ENCODE results near the gene CCDC91.
"Not testable (repeated sequence)": the region's sequence is repeated elsewhere in the genome, so short reads cannot be mapped to it uniquely, and the experiment has no call there.

The CCDC91 gene

GRCh38 chr12:28367326-28367725 lies 177.1 kb downstream of the CCDC91 start:
- no peak for DNase-seq (ENCODE audit: low spot score)

GRCh38 chr12:28367993-28368392 lies 177.7 kb downstream of the CCDC91 start:
- DNase-seq (ENCODE audit: low spot score) = no peak

GRCh38 chr12:28369483-28369882 lies 179.2 kb downstream of the CCDC91 start:
- DNase-seq (ENCODE audit: low spot score) = no peak

GRCh38 chr12:28374556-28374955 lies 184.3 kb downstream of the CCDC91 start:
- DNase-seq (ENCODE audit: low spot score) = peak; percentile 31

- peak; percentile 3 for DNase-seq (ENCODE audit: low spot score)
Measured at GRCh38 chr12:28378736-28379135, 188.5 kb downstream of the CCDC91 start.

GRCh38 chr12:28379779-28380178 lies 189.5 kb downstream of the CCDC91 start:
- not testable (repeated sequence) for DNase-seq (ENCODE audit: low spot score)

- DNase-seq (ENCODE audit: low spot score) = no peak
Measured at GRCh38 chr12:28383368-28383767, 193.1 kb downstream of the CCDC91 start.

GRCh38 chr12:28388879-28389278 lies 198.6 kb downstream of the CCDC91 start:
- no peak for DNase-seq (ENCODE audit: low spot score)

- DNase-seq (ENCODE audit: low spot score) = no peak
Measured at GRCh38 chr12:28390206-28390605, 199.9 kb downstream of the CCDC91 start.

GRCh38 chr12:28390761-28391385 lies 200.6 kb downstream of the CCDC91 start:
- DNase-seq (ENCODE audit: low spot score) = no peak

- DNase-seq (ENCODE audit: low spot score) = no peak
Measured at GRCh38 chr12:28409892-28410291, 219.6 kb downstream of the CCDC91 start.

- no peak for DNase-seq (ENCODE audit: low spot score)
Measured at GRCh38 chr12:28413460-28414109, 223.3 kb downstream of the CCDC91 start.

- DNase-seq (ENCODE audit: low spot score) = peak; percentile 75
Measured at GRCh38 chr12:28415755-28416154, 225.5 kb downstream of the CCDC91 start.

- DNase-seq (ENCODE audit: low spot score) = no peak
Measured at GRCh38 chr12:28421374-28421773, 231.1 kb downstream of the CCDC91 start.

GRCh38 chr12:28424965-28425364 lies 234.7 kb downstream of the CCDC91 start:
- peak; percentile 76 for DNase-seq (ENCODE audit: low spot score)

- DNase-seq (ENCODE audit: low spot score) = peak; percentile 64
Measured at GRCh38 chr12:28425526-28425925, 235.3 kb downstream of the CCDC91 start.

- no peak for DNase-seq (ENCODE audit: low spot score)
Measured at GRCh38 chr12:28427046-28427445, 236.8 kb downstream of the CCDC91 start.

- no peak for DNase-seq (ENCODE audit: low spot score)
Measured at GRCh38 chr12:28440081-28440608, 249.9 kb downstream of the CCDC91 start.

GRCh38 chr12:28442101-28442500 lies 251.8 kb downstream of the CCDC91 start:
- DNase-seq (ENCODE audit: low spot score) = no peak

- DNase-seq (ENCODE audit: low spot score) = no peak
Measured at GRCh38 chr12:28443337-28443736, 253.1 kb downstream of the CCDC91 start.

GRCh38 chr12:28446031-28446430 lies 255.8 kb downstream of the CCDC91 start:
- no peak for DNase-seq (ENCODE audit: low spot score)

- DNase-seq (ENCODE audit: low spot score) = no peak
Measured at GRCh38 chr12:28453686-28454085, 263.4 kb downstream of the CCDC91 start.

GRCh38 chr12:28456934-28457710 lies 266.9 kb downstream of the CCDC91 start:
- peak; percentile 9 for DNase-seq (ENCODE audit: low spot score)
